Fibroblast of lung (primary cell): ENCODE data around the gene METTL8. TPM values are rescaled to one million over a fixed set of nuclear protein-coding genes. Genes with fewer than 3 reads are reported as not detected.

ENCODE experiments used
- DNase-seq, 2 donors: peaks; one replicate each; pipeline versions ENCODE4 v3.0.0 to v3.0.0-alpha.2; 2010; ENCODE audit warnings: low read depth in 2 of 2
- H2AFZ ChIP-seq: 2 replicates; pipeline ENCODE4 v1.5.1; 2012; ENCODE audit warnings: low read length, control low read depth, inconsistent platforms
- H3K27ac ChIP-seq: 2 replicates; pipeline ENCODE4 v1.5.1; 2011; ENCODE audit warnings: low read length, control low read depth; ENCODE audit not compliant: insufficient read depth
- H3K27me3 ChIP-seq: 2 replicates; pipeline ENCODE4 v1.5.1; 2011; ENCODE audit warnings: mild to moderate bottlenecking, low read length; ENCODE audit not compliant: control insufficient read depth, insufficient read depth
- H3K36me3 ChIP-seq: 2 replicates; pipeline ENCODE4 v1.5.1; 2011; ENCODE audit warnings: low read length; ENCODE audit not compliant: control insufficient read depth, insufficient read depth
- H3K4me1 ChIP-seq: 2 replicates; pipeline ENCODE4 v1.5.1; 2011; ENCODE audit warnings: low read length; ENCODE audit not compliant: control insufficient read depth, insufficient read depth; ENCODE audit errors: extremely low read depth
- H3K4me2 ChIP-seq: 2 replicates; pipeline ENCODE4 v1.5.1; 2011; ENCODE audit warnings: low read length, control low read depth; ENCODE audit not compliant: insufficient read depth; ENCODE audit errors: extremely low read depth
- H3K4me3 ChIP-seq, 4 experiments: fragments of 200-600 bp in 1 of 4; sonication (generic) in 1 of 4; replicated peaks in 1 of 4; 2 replicates each; pipeline ENCODE4 v1.5.1; 2011 to 2016; ENCODE audit warnings: low read length in 4 of 4, low read depth in 3 of 4, mild to moderate bottlenecking in 3 of 4, control low read depth in 2 of 4, inconsistent platforms in 1 of 4, mixed read lengths in 1 of 4; ENCODE audit not compliant: insufficient read depth in 1 of 4; ENCODE audit errors: control extremely low read depth in 1 of 4
- H3K79me2 ChIP-seq: 2 replicates; pipeline ENCODE4 v1.5.1; 2012; ENCODE audit warnings: mild to moderate bottlenecking, low read length, inconsistent platforms; ENCODE audit not compliant: control insufficient read depth, insufficient read depth
- H3K9ac ChIP-seq: 2 replicates; pipeline ENCODE4 v1.5.1; 2011; ENCODE audit warnings: mild to moderate bottlenecking, low read length, control low read depth; ENCODE audit not compliant: insufficient read depth
- H3K9me3 ChIP-seq: 2 replicates; pipeline ENCODE4 v1.5.1; 2012; ENCODE audit warnings: low read depth, low read length; ENCODE audit not compliant: control insufficient read depth, insufficient read depth
- H4K20me1 ChIP-seq: 2 replicates; pipeline ENCODE4 v1.5.1; 2011; ENCODE audit warnings: low read length; ENCODE audit not compliant: control insufficient read depth, insufficient read depth; ENCODE audit errors: extremely low read depth
- EZH2 ChIP-seq: IDR thresholded peaks from 2 replicates; pipeline ENCODE4 v1.5.1; 2012; ENCODE audit warnings: low read length, control low read depth, mild to moderate bottlenecking; ENCODE audit errors: missing control alignments
- polyA plus RNA-seq, 2 donors: library from polyadenylated mRNA; depleted of rRNA in 1 of 2; stranded (reverse) in 1 of 2; unstranded in 1 of 2; fragments of >200 nt; gene quantifications; 2 replicates each; pipeline ENCODE4 v1.2.1, GENCODE V29; 2011 to 2012; ENCODE audit warnings: missing spikeins in 1 of 2
- total RNA-seq: library from RNA; depleted of rRNA; stranded (reverse); fragments of >200 nt; gene quantifications from 2 replicates; pipeline ENCODE4 v1.2.1, GENCODE V29; 2014
- TF ChIP-seq, protein P1 (sequence below), 2 donors: IDR thresholded peaks in 1 of 2; conservative IDR thresholded peaks in 1 of 2; 1 replicate in 1 of 2; 2 replicates in 1 of 2; pipeline ENCODE4 v1.5.1; 2011 to 2012; ENCODE audit warnings: low read length in 2 of 2, control low read depth in 1 of 2, inconsistent platforms in 1 of 2, low read depth in 1 of 2, mild to moderate bottlenecking in 1 of 2

METTL8 gene
- total and polyA plus RNA-seq, 2 donors (not counting 1 experiment from before 2014, with no cell fraction given), result 16.7 to 22.4 TPM

DNA sequence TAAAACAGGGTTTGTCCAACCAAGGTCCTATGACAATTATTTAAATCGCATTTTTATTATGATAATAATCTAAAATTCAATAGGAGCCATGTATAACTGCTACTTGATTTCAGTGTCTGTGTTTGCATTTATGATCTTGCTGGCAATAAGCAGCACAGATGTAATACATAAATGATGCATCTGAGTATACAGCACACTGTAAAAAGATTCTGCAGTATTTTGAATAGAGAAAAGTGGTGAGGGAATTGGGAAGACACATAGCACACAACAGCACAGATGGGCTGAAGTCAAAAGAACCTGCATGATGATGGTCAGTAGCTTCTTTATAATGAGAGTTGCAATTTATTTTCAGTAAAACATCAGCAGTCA lies 26.1 kb downstream of the METTL8 start:
- H3K4me3 ChIP-seq, result no peak overlapping the region
- H2AFZ ChIP-seq, result no peak overlapping the region
- H3K4me2 ChIP-seq, result no peak overlapping the region
- peaks cover 8% of the 10 kb centered on the region for H3K4me1 ChIP-seq
- no peaks in the 10 kb centered on the region for H4K20me1 ChIP-seq
- no peak overlapping the region for H3K9ac ChIP-seq
- H3K27ac ChIP-seq, result no peak overlapping the region
- TF ChIP-seq, protein P1, sequence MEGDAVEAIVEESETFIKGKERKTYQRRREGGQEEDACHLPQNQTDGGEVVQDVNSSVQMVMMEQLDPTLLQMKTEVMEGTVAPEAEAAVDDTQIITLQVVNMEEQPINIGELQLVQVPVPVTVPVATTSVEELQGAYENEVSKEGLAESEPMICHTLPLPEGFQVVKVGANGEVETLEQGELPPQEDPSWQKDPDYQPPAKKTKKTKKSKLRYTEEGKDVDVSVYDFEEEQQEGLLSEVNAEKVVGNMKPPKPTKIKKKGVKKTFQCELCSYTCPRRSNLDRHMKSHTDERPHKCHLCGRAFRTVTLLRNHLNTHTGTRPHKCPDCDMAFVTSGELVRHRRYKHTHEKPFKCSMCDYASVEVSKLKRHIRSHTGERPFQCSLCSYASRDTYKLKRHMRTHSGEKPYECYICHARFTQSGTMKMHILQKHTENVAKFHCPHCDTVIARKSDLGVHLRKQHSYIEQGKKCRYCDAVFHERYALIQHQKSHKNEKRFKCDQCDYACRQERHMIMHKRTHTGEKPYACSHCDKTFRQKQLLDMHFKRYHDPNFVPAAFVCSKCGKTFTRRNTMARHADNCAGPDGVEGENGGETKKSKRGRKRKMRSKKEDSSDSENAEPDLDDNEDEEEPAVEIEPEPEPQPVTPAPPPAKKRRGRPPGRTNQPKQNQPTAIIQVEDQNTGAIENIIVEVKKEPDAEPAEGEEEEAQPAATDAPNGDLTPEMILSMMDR (conservative IDR thresholded peaks at IDR 0.05 in 1 of 2, IDR thresholded peaks at IDR 0.05 in 1 of 2; ENCODE audit: low read depth in 1 of 2, low read length in 2 of 2), result no peak
- no peak for TF ChIP-seq EZH2
- H3K27me3 ChIP-seq, result no peaks in the 10 kb centered on the region
- H3K9me3 ChIP-seq, result no peaks in the 10 kb centered on the region
- no peak for DNase-seq
- H3K36me3 ChIP-seq, result no peaks in the 10 kb centered on the region
- no peaks in the 10 kb centered on the region for H3K79me2 ChIP-seq

DNA sequence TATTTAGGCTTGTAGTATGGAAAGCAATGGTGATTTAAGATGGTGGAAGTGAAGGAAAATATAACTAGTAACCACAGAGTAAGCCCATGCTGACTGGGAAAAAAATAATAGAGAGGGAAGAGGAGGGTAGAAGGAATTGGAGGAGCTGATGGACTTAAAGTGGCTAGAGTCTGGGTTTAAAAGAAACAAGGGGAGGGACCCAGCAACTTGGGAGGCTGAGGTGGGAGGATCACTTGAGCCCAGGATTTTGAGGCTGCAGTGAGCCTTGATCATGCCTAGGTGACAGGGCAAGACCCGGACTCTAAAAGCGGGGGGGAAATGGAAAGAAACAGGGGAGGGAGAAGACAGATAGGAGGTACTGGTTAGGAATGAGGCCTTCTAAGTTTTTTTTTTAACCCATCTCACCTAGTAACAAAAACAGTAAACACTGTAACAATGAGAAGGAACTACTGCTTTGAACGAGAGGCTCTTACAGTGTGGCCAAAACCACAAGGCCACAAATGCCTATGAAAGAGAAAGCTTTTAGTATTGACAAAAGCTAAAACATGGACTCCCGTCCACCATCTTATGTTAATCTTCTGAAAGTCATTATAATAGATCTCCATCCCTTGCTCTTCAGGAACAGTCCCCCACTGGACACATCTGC lies 26.6 kb downstream of the METTL8 start:
- Histone ChIP-seq H2AFZ (no peak overlapping the region), H3K4me1 (peaks cover 5% of the 10 kb centered on the region), H3K79me2 (no peaks in the 10 kb centered on the region), H4K20me1 (no peaks in the 10 kb centered on the region), H3K4me3 (no peak overlapping the region), H3K4me2 (no peak overlapping the region), H3K27ac (no peak overlapping the region), H3K9me3 (no peaks in the 10 kb centered on the region), H3K36me3 (no peaks in the 10 kb centered on the region), H3K27me3 (no peaks in the 10 kb centered on the region), H3K9ac (no peak overlapping the region)
- TF ChIP-seq EZH2, result no peak
- TF ChIP-seq, protein P1 (conservative IDR thresholded peaks at IDR 0.05 in 1 of 2, IDR thresholded peaks at IDR 0.05 in 1 of 2; ENCODE audit: low read depth in 1 of 2, low read length in 2 of 2), result no peak
- no peak for DNase-seq

DNA sequence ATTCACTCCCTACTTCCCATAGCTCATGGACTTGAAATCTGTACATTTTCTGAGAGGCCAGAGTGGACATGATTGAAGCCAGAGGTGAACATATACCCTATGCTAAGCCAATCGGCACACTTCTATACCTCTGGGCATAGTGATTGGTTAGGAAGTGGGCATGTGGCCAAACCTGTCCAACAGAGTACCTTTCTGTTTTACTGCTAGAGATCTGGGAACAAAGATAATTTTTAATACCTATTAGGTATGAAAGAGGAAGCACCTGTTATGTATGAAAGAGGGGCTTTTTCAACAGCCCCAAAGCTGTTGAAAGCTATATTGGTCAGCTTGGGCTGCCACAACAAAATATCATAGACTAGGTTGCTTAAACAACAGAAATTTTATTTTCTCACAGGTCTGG lies 27.7 kb downstream of the METTL8 start:
- Histone ChIP-seq H3K36me3 (no peaks in the 10 kb centered on the region), H3K27ac (no peak overlapping the region), H3K79me2 (no peaks in the 10 kb centered on the region), H2AFZ (no peak overlapping the region), H3K4me2 (no peak overlapping the region), H3K9me3 (no peaks in the 10 kb centered on the region), H3K9ac (no peak overlapping the region), H4K20me1 (no peaks in the 10 kb centered on the region), H3K27me3 (no peaks in the 10 kb centered on the region), H3K4me1 (peaks cover 2% of the 10 kb centered on the region), H3K4me3 (no peak overlapping the region)
- TF ChIP-seq, protein P1 (conservative IDR thresholded peaks at IDR 0.05 in 1 of 2, IDR thresholded peaks at IDR 0.05 in 1 of 2; ENCODE audit: low read depth in 1 of 2, low read length in 2 of 2), result no peak
- no peak for TF ChIP-seq EZH2
- no peak for DNase-seq
